Calu3 (cell line): Measurements from ENCODE around the gene FGF1. TPM values are rescaled to one million over a fixed set of nuclear protein-coding genes. Genes with fewer than 3 reads are reported as not detected.

ENCODE experiments used
- BruUV-seq: library from RNA; stranded (reverse); fragments of 400-500 nt; replicated peaks from 2 replicates; lab custom pipeline; 2021; lab: Mats Ljungman, UMichigan
- CTCF ChIA-PET: fragments of 300-600 bp; sonication (Branson Sonifier 250); formaldehyde crosslinking; loops from one replicate; lab custom pipeline; 2022; ENCODE audit warnings: antibody characterized with exemption; lab: Charles Lee
- DNase-seq: peaks from one replicate; pipeline ENCODE4 v3.0.0; 2022
- H3K27ac Mint-ChIP-seq: one replicate; pipeline ENCODE4 v1.8.0; 2022; ENCODE audit warnings: mixed read lengths; ENCODE audit not compliant: unreplicated experiment
- H3K27me3 Mint-ChIP-seq: one replicate; pipeline ENCODE4 v1.8.0; 2022; ENCODE audit warnings: mixed read lengths; ENCODE audit not compliant: unreplicated experiment
- H3K36me3 Mint-ChIP-seq: one replicate; pipeline ENCODE4 v1.8.0; 2022; ENCODE audit warnings: mild to moderate bottlenecking, moderate library complexity, mixed read lengths; ENCODE audit not compliant: insufficient read depth, unreplicated experiment
- H3K4me1 Mint-ChIP-seq: one replicate; pipeline ENCODE4 v1.8.0; 2022; ENCODE audit warnings: mild to moderate bottlenecking, low read depth, mixed read lengths; ENCODE audit not compliant: unreplicated experiment
- H3K4me3 Mint-ChIP-seq: one replicate; pipeline ENCODE4 v1.8.0; 2022; ENCODE audit warnings: mild to moderate bottlenecking, low read depth, moderate library complexity, mixed read lengths; ENCODE audit not compliant: unreplicated experiment
- H3K9me3 Mint-ChIP-seq: one replicate; pipeline ENCODE4 v1.8.0; 2022; ENCODE audit warnings: low read depth, mixed read lengths; ENCODE audit not compliant: unreplicated experiment
- intact Hi-C: fragments of 100-400 bp; cut with micrococcal nuclease; formaldehyde crosslinking; loops from one replicate; pipeline ENCODE4 v1.10.0; 2022; ENCODE audit not compliant: unreplicated experiment
- total RNA-seq: library from RNA; stranded (reverse); gene quantifications from 2 replicates; pipeline ENCODE4 v1.2.3, GENCODE V29; 2022
- TF ChIP-seq, protein P1 (sequence below): fragments of 200-600 bp; IDR thresholded peaks from one replicate; pipeline ENCODE4 v1.8.0; 2022; ENCODE audit warnings: antibody characterized with exemption; ENCODE audit not compliant: unreplicated experiment

FGF1 gene
- total RNA-seq, 1 experiment from 2014 or later, result not detected

DNA sequence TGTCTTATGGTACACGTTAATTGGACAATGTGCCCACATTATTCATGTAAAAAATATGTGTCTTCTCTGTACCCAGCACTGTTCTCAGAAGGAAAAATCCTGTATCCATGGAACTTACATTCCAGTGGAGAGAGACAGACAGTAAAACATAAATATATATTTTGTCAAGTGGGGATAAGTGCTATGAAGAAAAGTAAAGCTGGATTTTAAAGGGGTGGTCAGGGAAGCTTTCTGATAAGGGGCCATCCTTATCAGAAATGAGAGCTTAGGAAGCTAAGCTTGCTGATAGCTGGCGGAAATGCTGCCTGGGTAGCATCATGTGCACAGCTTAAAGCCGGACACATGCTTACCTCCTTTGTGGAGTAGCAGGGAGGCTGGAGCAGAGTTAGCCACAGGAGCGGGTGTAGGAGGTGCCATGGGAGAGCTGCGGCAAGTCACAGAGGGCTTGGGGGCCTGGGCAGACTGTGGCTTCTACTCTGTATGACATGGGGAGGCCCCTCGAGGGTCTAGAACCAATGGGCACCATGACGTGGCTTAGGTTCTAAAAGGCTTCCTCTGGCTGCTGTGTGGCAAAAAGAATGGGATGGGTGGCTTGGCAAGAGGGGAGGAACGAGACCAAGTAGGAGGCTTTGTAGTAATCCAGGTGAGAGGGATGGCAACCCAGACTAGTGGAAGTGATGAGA is 141.7 kb downstream of the FGF1 start:
- peaks cover 25% of the 10 kb centered on the region for H3K4me1 Mint-ChIP-seq
- no peaks in the 10 kb centered on the region for H3K9me3 Mint-ChIP-seq
- DNase-seq, result no peak
- H3K27ac Mint-ChIP-seq, result no peak overlapping the region
- no TSS peak for BruUV-seq
- CTCF ChIA-PET, result interaction anchor here (1.2 to 2.3 kb wide), 2 partner anchors 16 to 44 kb away, joined by 3 to 5 read pairs; no protein-coding TSS in a partner anchor
- no peaks in the 10 kb centered on the region for H3K27me3 Mint-ChIP-seq
- H3K36me3 Mint-ChIP-seq, result no peaks in the 10 kb centered on the region
- no peak overlapping the region for H3K4me3 Mint-ChIP-seq
- TF ChIP-seq, protein P1, sequence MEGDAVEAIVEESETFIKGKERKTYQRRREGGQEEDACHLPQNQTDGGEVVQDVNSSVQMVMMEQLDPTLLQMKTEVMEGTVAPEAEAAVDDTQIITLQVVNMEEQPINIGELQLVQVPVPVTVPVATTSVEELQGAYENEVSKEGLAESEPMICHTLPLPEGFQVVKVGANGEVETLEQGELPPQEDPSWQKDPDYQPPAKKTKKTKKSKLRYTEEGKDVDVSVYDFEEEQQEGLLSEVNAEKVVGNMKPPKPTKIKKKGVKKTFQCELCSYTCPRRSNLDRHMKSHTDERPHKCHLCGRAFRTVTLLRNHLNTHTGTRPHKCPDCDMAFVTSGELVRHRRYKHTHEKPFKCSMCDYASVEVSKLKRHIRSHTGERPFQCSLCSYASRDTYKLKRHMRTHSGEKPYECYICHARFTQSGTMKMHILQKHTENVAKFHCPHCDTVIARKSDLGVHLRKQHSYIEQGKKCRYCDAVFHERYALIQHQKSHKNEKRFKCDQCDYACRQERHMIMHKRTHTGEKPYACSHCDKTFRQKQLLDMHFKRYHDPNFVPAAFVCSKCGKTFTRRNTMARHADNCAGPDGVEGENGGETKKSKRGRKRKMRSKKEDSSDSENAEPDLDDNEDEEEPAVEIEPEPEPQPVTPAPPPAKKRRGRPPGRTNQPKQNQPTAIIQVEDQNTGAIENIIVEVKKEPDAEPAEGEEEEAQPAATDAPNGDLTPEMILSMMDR, result no peak
- intact Hi-C loops, result no loop called here

DNA sequence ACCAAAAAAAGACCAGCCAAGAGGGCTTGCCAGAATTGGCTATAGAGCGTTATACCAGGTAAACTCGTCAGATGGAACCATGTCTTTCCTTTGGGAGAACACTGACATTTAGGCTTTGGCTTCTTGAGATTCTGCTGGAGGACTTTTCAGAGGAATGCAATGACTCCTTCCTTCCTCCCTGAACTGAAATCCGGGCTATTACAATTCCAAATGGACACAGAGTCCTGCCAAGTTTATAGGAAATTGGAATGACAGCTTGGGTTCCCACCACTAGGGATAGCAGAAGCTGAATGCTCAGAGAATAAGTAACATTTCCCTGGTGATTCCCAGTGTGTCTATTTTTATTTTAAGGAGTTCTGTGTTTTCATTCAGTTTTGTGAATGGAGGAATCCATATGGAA is 143.0 kb downstream of the FGF1 start:
- intact Hi-C loops, result no loop called here
- CTCF ChIA-PET, result interaction anchor here (1.0 to 2.3 kb wide), 2 partner anchors 15 to 404 kb away, joined by 3 to 5 read pairs; no protein-coding TSS in a partner anchor
- TF ChIP-seq, protein P1, result no peak
- H3K27me3 Mint-ChIP-seq, result no peaks in the 10 kb centered on the region
- no peaks in the 10 kb centered on the region for H3K9me3 Mint-ChIP-seq
- H3K27ac Mint-ChIP-seq, result no peak overlapping the region
- H3K36me3 Mint-ChIP-seq, result no peaks in the 10 kb centered on the region
- BruUV-seq, result no TSS peak
- no peak for DNase-seq
- H3K4me1 Mint-ChIP-seq, result peaks cover 15% of the 10 kb centered on the region
- no peak overlapping the region for H3K4me3 Mint-ChIP-seq

Other genes starting within 250 kb of the FGF1 start
- gene ARHGAP26, start 84.3 kb upstream of the FGF1 start, total RNA-seq, result 112 and 118 TPM in 2 replicates